ENCODE measurements around the gene SLC25A53.

- TF ChIP-seq CTCF (IDR thresholded peaks at IDR 0.05; ENCODE audit: insufficient read depth, low read length, poor library complexity, severe bottlenecking) (no peak), EZH2phosphoT487 (conservative IDR thresholded peaks at IDR 0.05; ENCODE audit: low read length) (no peak)
Measured at GRCh38 chrX:104195013-104195412, 38.2 kb upstream of the SLC25A53 start.
